WTC11 (cell line): ENCODE data around the gene TP53BP2.

ENCODE experiments used
- ATF2 ChIP-seq: sonication (generic); formaldehyde crosslinking; IDR thresholded peaks from 2 replicates; pipeline ENCODE4 v1.8.1; 2022; ENCODE audit warnings: low read depth, missing genetic modification reagents, borderline replicate concordance
- CTCF ChIP-seq: fragments of 200-600 bp; IDR thresholded peaks from 2 replicates; pipeline ENCODE4 v1.8.0; 2022; ENCODE audit warnings: antibody characterized with exemption
- FOXJ3 ChIP-seq: sonication (generic); formaldehyde crosslinking; IDR thresholded peaks from 2 replicates; pipeline ENCODE4 v1.9.0; 2021; ENCODE audit warnings: missing genetic modification reagents, mild to moderate bottlenecking, borderline replicate concordance
- GABPB1 ChIP-seq: sonication (generic); formaldehyde crosslinking; IDR thresholded peaks from 2 replicates; pipeline ENCODE4 v1.8.1; 2023; ENCODE audit warnings: mild to moderate bottlenecking, missing genetic modification reagents
- ZBTB21 ChIP-seq: sonication (generic); formaldehyde crosslinking; IDR thresholded peaks from 2 replicates; pipeline ENCODE4 v1.8.1; 2023; ENCODE audit warnings: mild to moderate bottlenecking, missing genetic modification reagents, borderline replicate concordance
- TF ChIP-seq, protein P1 (sequence below): sonication (generic); formaldehyde crosslinking; IDR thresholded peaks from 2 replicates; pipeline ENCODE4 v1.8.0; 2022; ENCODE audit warnings: missing genetic modification reagents
- TF ChIP-seq, protein P2 (sequence below): sonication (generic); formaldehyde crosslinking; IDR thresholded peaks from 2 replicates; pipeline ENCODE4 v1.8.1; 2022; ENCODE audit warnings: missing genetic modification reagents, borderline replicate concordance
- TF ChIP-seq, protein P3 (sequence below): sonication (generic); formaldehyde crosslinking; IDR thresholded peaks from 2 replicates; pipeline ENCODE4 v1.8.0; 2022; ENCODE audit warnings: mild to moderate bottlenecking, missing genetic modification reagents

DNA sequence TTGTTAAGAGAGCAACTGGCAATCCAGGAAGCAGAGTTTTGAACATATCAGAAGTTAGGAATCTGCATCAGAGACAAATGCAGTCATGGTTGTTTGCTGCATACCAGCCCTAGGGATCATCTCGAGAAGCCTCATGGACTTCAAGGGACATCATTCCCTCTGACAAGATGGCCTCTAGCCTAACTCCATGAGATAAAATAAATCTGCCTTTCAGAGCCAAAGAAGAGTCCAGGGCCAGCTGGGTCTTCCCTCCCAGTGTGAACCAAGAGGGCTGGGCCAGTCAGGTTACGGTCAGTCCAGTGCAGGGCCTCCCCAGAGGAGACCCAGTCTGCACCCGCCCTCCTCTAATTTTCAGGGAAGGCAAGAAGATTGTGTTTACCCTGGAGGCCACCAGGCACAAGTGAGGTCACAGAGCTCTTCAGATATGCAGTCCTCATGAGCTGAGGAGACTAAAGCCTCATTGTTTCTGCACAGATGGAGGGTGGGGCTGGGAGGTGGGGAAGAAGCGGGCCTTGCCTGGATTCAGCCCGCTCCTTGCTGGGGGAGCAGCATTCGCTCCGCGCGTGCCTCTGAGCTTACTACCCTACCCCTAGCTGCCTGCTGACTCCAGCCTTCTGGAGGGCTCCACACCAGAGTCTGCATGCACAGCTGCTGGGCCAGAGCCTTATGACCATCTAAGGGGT is 80.6 kb downstream of the TP53BP2 start:
- TF ChIP-seq, protein P1, sequence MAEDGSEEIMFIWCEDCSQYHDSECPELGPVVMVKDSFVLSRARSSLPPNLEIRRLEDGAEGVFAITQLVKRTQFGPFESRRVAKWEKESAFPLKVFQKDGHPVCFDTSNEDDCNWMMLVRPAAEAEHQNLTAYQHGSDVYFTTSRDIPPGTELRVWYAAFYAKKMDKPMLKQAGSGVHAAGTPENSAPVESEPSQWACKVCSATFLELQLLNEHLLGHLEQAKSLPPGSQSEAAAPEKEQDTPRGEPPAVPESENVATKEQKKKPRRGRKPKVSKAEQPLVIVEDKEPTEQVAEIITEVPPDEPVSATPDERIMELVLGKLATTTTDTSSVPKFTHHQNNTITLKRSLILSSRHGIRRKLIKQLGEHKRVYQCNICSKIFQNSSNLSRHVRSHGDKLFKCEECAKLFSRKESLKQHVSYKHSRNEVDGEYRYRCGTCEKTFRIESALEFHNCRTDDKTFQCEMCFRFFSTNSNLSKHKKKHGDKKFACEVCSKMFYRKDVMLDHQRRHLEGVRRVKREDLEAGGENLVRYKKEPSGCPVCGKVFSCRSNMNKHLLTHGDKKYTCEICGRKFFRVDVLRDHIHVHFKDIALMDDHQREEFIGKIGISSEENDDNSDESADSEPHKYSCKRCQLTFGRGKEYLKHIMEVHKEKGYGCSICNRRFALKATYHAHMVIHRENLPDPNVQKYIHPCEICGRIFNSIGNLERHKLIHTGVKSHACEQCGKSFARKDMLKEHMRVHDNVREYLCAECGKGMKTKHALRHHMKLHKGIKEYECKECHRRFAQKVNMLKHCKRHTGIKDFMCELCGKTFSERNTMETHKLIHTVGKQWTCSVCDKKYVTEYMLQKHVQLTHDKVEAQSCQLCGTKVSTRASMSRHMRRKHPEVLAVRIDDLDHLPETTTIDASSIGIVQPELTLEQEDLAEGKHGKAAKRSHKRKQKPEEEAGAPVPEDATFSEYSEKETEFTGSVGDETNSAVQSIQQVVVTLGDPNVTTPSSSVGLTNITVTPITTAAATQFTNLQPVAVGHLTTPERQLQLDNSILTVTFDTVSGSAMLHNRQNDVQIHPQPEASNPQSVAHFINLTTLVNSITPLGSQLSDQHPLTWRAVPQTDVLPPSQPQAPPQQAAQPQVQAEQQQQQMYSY (CRISPR knock-in tag), result no peak
- no peak for TF ChIP-seq FOXJ3 (CRISPR knock-in tag)
- TF ChIP-seq CTCF, result no peak
- no peak for TF ChIP-seq GABPB1 (CRISPR knock-in tag)
- TF ChIP-seq, protein P2, sequence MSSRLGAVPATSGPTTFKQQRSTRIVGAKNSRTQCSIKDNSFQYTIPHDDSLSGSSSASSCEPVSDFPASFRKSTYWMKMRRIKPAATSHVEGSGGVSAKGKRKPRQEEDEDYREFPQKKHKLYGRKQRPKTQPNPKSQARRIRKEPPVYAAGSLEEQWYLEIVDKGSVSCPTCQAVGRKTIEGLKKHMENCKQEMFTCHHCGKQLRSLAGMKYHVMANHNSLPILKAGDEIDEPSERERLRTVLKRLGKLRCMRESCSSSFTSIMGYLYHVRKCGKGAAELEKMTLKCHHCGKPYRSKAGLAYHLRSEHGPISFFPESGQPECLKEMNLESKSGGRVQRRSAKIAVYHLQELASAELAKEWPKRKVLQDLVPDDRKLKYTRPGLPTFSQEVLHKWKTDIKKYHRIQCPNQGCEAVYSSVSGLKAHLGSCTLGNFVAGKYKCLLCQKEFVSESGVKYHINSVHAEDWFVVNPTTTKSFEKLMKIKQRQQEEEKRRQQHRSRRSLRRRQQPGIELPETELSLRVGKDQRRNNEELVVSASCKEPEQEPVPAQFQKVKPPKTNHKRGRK, result no peak
- no peak for TF ChIP-seq ZBTB21 (CRISPR knock-in tag)
- TF ChIP-seq ATF2 (CRISPR knock-in tag), result no peak
- TF ChIP-seq, protein P3, sequence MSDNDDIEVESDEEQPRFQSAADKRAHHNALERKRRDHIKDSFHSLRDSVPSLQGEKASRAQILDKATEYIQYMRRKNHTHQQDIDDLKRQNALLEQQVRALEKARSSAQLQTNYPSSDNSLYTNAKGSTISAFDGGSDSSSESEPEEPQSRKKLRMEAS, result no peak
